CD4-positive, CD25-positive, alpha-beta regulatory T cell (primary cell): ENCODE data around the gene GUK1. TPM values are rescaled to one million over a fixed set of nuclear protein-coding genes. Genes with fewer than 3 reads are reported as not detected.

Experiments
- ATAC-seq, 2 donors: fragments of 150-1000 bp; cut with Tn5 transposase; one replicate each; pipeline ENCODE4 v1.10.0; 2021; ENCODE audit warnings: low read depth in 2 of 2, moderate number of reproducible peaks in 2 of 2, moderate library complexity in 1 of 2
- DNase-seq, 3 donors: peaks; one replicate each; pipeline versions ENCODE4 v3.0.0 to v3.0.0-alpha.2; 2012 to 2022; ENCODE audit warnings: mixed read lengths in 1 of 3
- H3K27ac ChIP-seq: one replicate; pipeline ENCODE4 v1.7.0; 2013; ENCODE audit warnings: mild to moderate bottlenecking, low read length; ENCODE audit not compliant: insufficient read depth, poor library complexity, severe bottlenecking
- H3K27me3 ChIP-seq: one replicate; pipeline ENCODE4 v1.7.0; 2013; ENCODE audit warnings: low read length; ENCODE audit not compliant: control insufficient read depth, insufficient read depth
- H3K36me3 ChIP-seq: one replicate; pipeline ENCODE4 v1.7.0; 2013; ENCODE audit warnings: mild to moderate bottlenecking, low read length, moderate library complexity; ENCODE audit not compliant: control insufficient read depth, insufficient read depth
- H3K4me1 ChIP-seq: 2 replicates; pipeline ENCODE4 v1.7.0; 2013; ENCODE audit warnings: mild to moderate bottlenecking, low read length; ENCODE audit not compliant: insufficient read depth, control insufficient read depth, poor library complexity, severe bottlenecking
- H3K4me3 ChIP-seq: one replicate; pipeline ENCODE4 v1.7.0; 2013; ENCODE audit warnings: low read depth, mild to moderate bottlenecking, low read length, moderate library complexity
- H3K9me3 ChIP-seq, 2 experiments: 1 replicate in 1 of 2; 2 replicates in 1 of 2; pipeline ENCODE4 v1.7.0; 2013; ENCODE audit warnings: low read length in 2 of 2, mild to moderate bottlenecking in 1 of 2, moderate library complexity in 1 of 2; ENCODE audit not compliant: control insufficient read depth in 2 of 2
- H3K27ac Mint-ChIP-seq, 3 donors: one replicate each; pipeline ENCODE4 v1.8.0; 2020 to 2022; ENCODE audit warnings: mild to moderate bottlenecking in 3 of 3, mixed read lengths in 3 of 3, moderate library complexity in 2 of 3
- H3K27me3 Mint-ChIP-seq: one replicate; pipeline ENCODE4 v1.8.0; 2022; ENCODE audit warnings: mild to moderate bottlenecking, mixed read lengths
- H3K36me3 Mint-ChIP-seq: one replicate; pipeline ENCODE4 v1.8.0; 2020; ENCODE audit warnings: mixed read lengths
- H3K4me1 Mint-ChIP-seq, 4 donors: one replicate each; pipeline ENCODE4 v1.8.0; 2020 to 2022; ENCODE audit warnings: mixed read lengths in 4 of 4, mild to moderate bottlenecking in 1 of 4
- H3K4me3 Mint-ChIP-seq, 4 donors: one replicate each; pipeline ENCODE4 v1.8.0; 2020 to 2022; ENCODE audit warnings: mild to moderate bottlenecking in 4 of 4, mixed read lengths in 4 of 4, moderate library complexity in 3 of 4
- H3K9me3 Mint-ChIP-seq, 7 donors: one replicate each; pipeline ENCODE4 v1.8.0; 2020 to 2022; ENCODE audit warnings: mixed read lengths in 7 of 7, mild to moderate bottlenecking in 3 of 7, moderate library complexity in 2 of 7
- polyA plus RNA-seq, 4 donors: library from polyadenylated mRNA; unstranded; fragments of 300-500 nt; fragmentation: Illumina TruSeq; gene quantifications; one replicate each; pipeline ENCODE4 v1.2.3, GENCODE V29; 2021
- total RNA-seq: library from RNA; stranded (reverse); gene quantifications from one replicate; pipeline ENCODE4 v1.2.3, GENCODE V29; 2022

Gene GUK1
- total and polyA plus RNA-seq, 5 donors from 2014 or later, result 270 to 413 (median 350) TPM

- ATAC-seq (no peak), DNase-seq (peak in 1 of 3 donors; percentile 44)
- Histone ChIP-seq H3K9me3 (no peaks in the 10 kb centered on the region), H3K27me3 (no peaks in the 10 kb centered on the region), H3K27ac (peak overlapping the region; percentile 23), H3K4me3 (no peak overlapping the region), H3K4me1 (peaks cover 26% of the 10 kb centered on the region), H3K36me3 (no peaks in the 10 kb centered on the region)
- H3K4me3 Mint-ChIP-seq, result peak overlapping the region in 2 of 4 donors; percentile 32 to 64
- peaks cover 0 to 43% (median 16%) of the 10 kb centered on the region in 4 donors for H3K4me1 Mint-ChIP-seq
- peak overlapping the region; percentile 38 to 79 (median 52) for H3K27ac Mint-ChIP-seq
- no peaks in the 10 kb centered on the region for H3K9me3 Mint-ChIP-seq
- no peaks in the 10 kb centered on the region for H3K36me3 Mint-ChIP-seq
- H3K27me3 Mint-ChIP-seq, result peaks cover 5% of the 10 kb centered on the region
Measured at GRCh38 chr1:228162286-228163006, 22.4 kb downstream of the GUK1 start.

- no peak for ATAC-seq
- H3K4me1 Mint-ChIP-seq, result peaks cover 0 to 49% (median 21%) of the 10 kb centered on the region in 4 donors
- H3K27me3 Mint-ChIP-seq, result peaks cover 5% of the 10 kb centered on the region
- peaks cover 26% of the 10 kb centered on the region for H3K4me1 ChIP-seq
- no peaks in the 10 kb centered on the region for H3K36me3 ChIP-seq
- no peaks in the 10 kb centered on the region for H3K36me3 Mint-ChIP-seq
- H3K27ac ChIP-seq, result peak overlapping the region; percentile 23
- H3K27me3 ChIP-seq, result no peaks in the 10 kb centered on the region
- DNase-seq, result no peak
- no peak overlapping the region for H3K4me3 Mint-ChIP-seq
- H3K27ac Mint-ChIP-seq, result peak overlapping the region; percentile 52 to 98 (median 79)
- H3K9me3 Mint-ChIP-seq, result no peaks in the 10 kb centered on the region
- no peak overlapping the region for H3K4me3 ChIP-seq
- H3K9me3 ChIP-seq, result no peaks in the 10 kb centered on the region
Measured at GRCh38 chr1:228163007-228163753, 23.1 kb downstream of the GUK1 start.

- Mint-ChIP-seq H3K36me3 (no peaks in the 10 kb centered on the region), H3K4me3 (peak overlapping the region in 3 of 4 donors; percentile 69 to 93 (median 74)), H3K9me3 (no peaks in the 10 kb centered on the region), H3K27me3 (peaks cover 5% of the 10 kb centered on the region), H3K4me1 (peaks cover 0 to 53% (median 24%) of the 10 kb centered on the region in 4 donors), H3K27ac (peak overlapping the region; percentile 74 to 98 (median 97))
- peaks cover 5% of the 10 kb centered on the region for H3K36me3 ChIP-seq
- ATAC-seq, result no peak
- no peak overlapping the region for H3K4me3 ChIP-seq
- no peak for DNase-seq
- H3K27me3 ChIP-seq, result no peaks in the 10 kb centered on the region
- no peaks in the 10 kb centered on the region for H3K9me3 ChIP-seq
- H3K27ac ChIP-seq, result peak overlapping the region; percentile 98
- H3K4me1 ChIP-seq, result peaks cover 26% of the 10 kb centered on the region
Measured at GRCh38 chr1:228163776-228164519, 23.9 kb downstream of the GUK1 start.

- no peak for DNase-seq
- peaks cover 26% of the 10 kb centered on the region for H3K4me1 ChIP-seq
- ATAC-seq, result no peak
- H3K27ac Mint-ChIP-seq, result peak overlapping the region; percentile 96 to 98 (median 97)
- no peaks in the 10 kb centered on the region for H3K27me3 ChIP-seq
- H3K36me3 Mint-ChIP-seq, result peaks cover 6% of the 10 kb centered on the region
- peak overlapping the region; percentile 91 to 95 (median 93) for H3K4me3 Mint-ChIP-seq
- H3K27me3 Mint-ChIP-seq, result peaks cover 5% of the 10 kb centered on the region
- no peaks in the 10 kb centered on the region for H3K9me3 Mint-ChIP-seq
- H3K36me3 ChIP-seq, result peaks cover 5% of the 10 kb centered on the region
- H3K4me3 ChIP-seq, result peak overlapping the region; percentile 85
- no peaks in the 10 kb centered on the region for H3K9me3 ChIP-seq
- peaks cover 0 to 60% (median 27%) of the 10 kb centered on the region in 4 donors for H3K4me1 Mint-ChIP-seq
- H3K27ac ChIP-seq, result peak overlapping the region; percentile 98
Measured at GRCh38 chr1:228164561-228165371, 24.7 kb downstream of the GUK1 start.

- peaks cover 0 to 60% (median 27%) of the 10 kb centered on the region in 4 donors for H3K4me1 Mint-ChIP-seq
Measured at GRCh38 chr1:228165372-228166169, 25.5 kb downstream of the GUK1 start, which contains the start of gene IBA57. Gene IBA57 (plus strand): TSS chr1:228165804. CDS start chr1:228165817, 13 bp downstream.

GRCh38 chr1:228166170-228166936, 26.3 kb downstream of the GUK1 start:
- Histone ChIP-seq H3K4me1 (peaks cover 26% of the 10 kb centered on the region), H3K27me3 (no peaks in the 10 kb centered on the region), H3K9me3 (no peaks in the 10 kb centered on the region), H3K36me3 (peaks cover 5% of the 10 kb centered on the region), H3K27ac (peak overlapping the region; percentile 98), H3K4me3 (peak overlapping the region; percentile 67)
- ATAC-seq (peak in 1 of 2 donors; percentile 0), DNase-seq (peak in 2 of 3 donors; percentile 42 to 69)
- Mint-ChIP-seq H3K9me3 (no peaks in the 10 kb centered on the region), H3K36me3 (peaks cover 6% of the 10 kb centered on the region), H3K4me3 (peak overlapping the region; percentile 87 to 93 (median 92)), H3K27ac (peak overlapping the region; percentile 97 to 98 (median 97)), H3K27me3 (peaks cover 5% of the 10 kb centered on the region), H3K4me1 (peaks cover 0 to 58% (median 27%) of the 10 kb centered on the region in 4 donors)

More at GRCh38 chr1:228165372-228166169, 25.5 kb downstream of the GUK1 start, which contains the start of gene IBA57:
- Histone ChIP-seq H3K4me3 (peak within 1 kb of the TSS; percentile 85), H3K36me3 (peaks cover 5% of the 10 kb centered on the region), H3K27ac (peak within 1 kb of the TSS; percentile 98), H3K9me3 (no peaks in the 10 kb centered on the region), H3K27me3 (no peaks in the 10 kb centered on the region), H3K4me1 (peaks cover 26% of the 10 kb centered on the region)
- Mint-ChIP-seq H3K9me3 (no peaks in the 10 kb centered on the region), H3K4me3 (peak within 1 kb of the TSS; percentile 91 to 95 (median 93)), H3K36me3 (peaks cover 6% of the 10 kb centered on the region), H3K27ac (peak within 1 kb of the TSS; percentile 97 to 98 (median 97)), H3K27me3 (peaks cover 5% of the 10 kb centered on the region)
- DNase-seq (peak; percentile 99 to 100 (median 100)), ATAC-seq (peak; percentile 84)
